GM23338 (cell line): ENCODE data around the gene KRTCAP2. TPM values are rescaled to one million over a fixed set of nuclear protein-coding genes. Genes with fewer than 3 reads are reported as not detected.

Source experiments
- ATAC-seq: fragments of 200-7000 bp; cut with Tn5 transposase; 3 replicates; pipeline ENCODE4 v1.9.1; 2020
- DNase-seq: peaks from one replicate; pipeline ENCODE4 v3.0.0-alpha.2; 2015; ENCODE audit warnings: low spot score
- H2AFZ ChIP-seq: fragments of 200-600 bp; sonication (generic); 2 replicates; pipeline ENCODE4 v1.8.0; 2016; ENCODE audit warnings: antibody characterized with exemption, mild to moderate bottlenecking, moderate library complexity
- H3F3A ChIP-seq: fragments of 200-600 bp; sonication (generic); replicated peaks from 2 replicates; pipeline ENCODE4 v1.8.0; 2017; ENCODE audit warnings: antibody characterized with exemption, mixed run types, low read depth
- H3K27ac ChIP-seq: fragments of 200-600 bp; sonication (generic); 2 replicates; pipeline ENCODE4 v1.6.1; 2016; ENCODE audit warnings: low read depth
- H3K27me3 ChIP-seq: fragments of 200-600 bp; sonication (generic); 2 replicates; pipeline ENCODE4 v1.8.0; 2016; ENCODE audit warnings: mild to moderate bottlenecking, mixed run types, moderate library complexity; ENCODE audit not compliant: insufficient read depth
- H3K36me3 ChIP-seq: fragments of 200-600 bp; sonication (generic); 2 replicates; pipeline ENCODE4 v1.8.0; 2016; ENCODE audit warnings: mild to moderate bottlenecking; ENCODE audit not compliant: insufficient read depth
- H3K4me1 ChIP-seq: fragments of 200-600 bp; sonication (generic); 2 replicates; pipeline ENCODE4 v1.8.0; 2016; ENCODE audit warnings: mild to moderate bottlenecking, moderate library complexity; ENCODE audit not compliant: insufficient read depth
- H3K4me2 ChIP-seq: fragments of 200-600 bp; sonication (generic); 2 replicates; pipeline ENCODE4 v1.7.1; 2017; ENCODE audit warnings: mixed run types
- H3K4me3 ChIP-seq: fragments of 200-600 bp; sonication (generic); 2 replicates; pipeline ENCODE4 v1.6.1; 2016; ENCODE audit warnings: mixed run types
- H3K79me2 ChIP-seq: fragments of 200-600 bp; sonication (generic); replicated peaks from 2 replicates; pipeline ENCODE4 v1.8.0; 2017; ENCODE audit warnings: mild to moderate bottlenecking; ENCODE audit not compliant: insufficient read depth
- H3K9me2 ChIP-seq: fragments of 200-600 bp; sonication (generic); 2 replicates; pipeline ENCODE4 v1.8.0; 2017; ENCODE audit not compliant: insufficient read depth
- H4K20me1 ChIP-seq: fragments of 200-600 bp; sonication (generic); replicated peaks from 2 replicates; pipeline ENCODE4 v1.8.0; 2017; ENCODE audit warnings: mild to moderate bottlenecking; ENCODE audit not compliant: insufficient read depth
- H3K27ac Mint-ChIP-seq: 2 replicates; pipeline ENCODE4 v1.8.0; 2020; ENCODE audit warnings: inconsistent platforms, mild to moderate bottlenecking, moderate library complexity, mixed read lengths
- H3K27me3 Mint-ChIP-seq: 3 replicates; pipeline ENCODE4 v1.8.0; 2022; ENCODE audit warnings: low read depth, mild to moderate bottlenecking, moderate library complexity, mixed read lengths, inconsistent platforms; ENCODE audit not compliant: insufficient read depth, poor library complexity
- H3K36me3 Mint-ChIP-seq: 3 replicates; pipeline ENCODE4 v1.8.0; 2021; ENCODE audit warnings: low read depth, mild to moderate bottlenecking, inconsistent platforms, moderate library complexity, mixed read lengths
- H3K4me1 Mint-ChIP-seq: 3 replicates; pipeline ENCODE4 v1.8.0; 2020; ENCODE audit warnings: mild to moderate bottlenecking, inconsistent platforms, mixed read lengths
- H3K4me3 Mint-ChIP-seq: 3 replicates; pipeline ENCODE4 v1.8.0; 2021; ENCODE audit warnings: moderate library complexity, mild to moderate bottlenecking, inconsistent platforms, mixed read lengths
- H3K9me3 Mint-ChIP-seq: 3 replicates; pipeline ENCODE4 v1.8.0; 2020; ENCODE audit warnings: moderate library complexity, mild to moderate bottlenecking, inconsistent platforms, mixed read lengths
- CREB1 ChIP-seq: fragments of 250-450 bp; sonication (Bioruptor Pico); IDR thresholded peaks from 2 replicates; pipeline ENCODE4 v1.5.0; 2020; ENCODE audit warnings: low read depth, mild to moderate bottlenecking, moderate library complexity
- EZH2 ChIP-seq: fragments of 200-600 bp; sonication (generic); IDR thresholded peaks from one replicate; pipeline ENCODE4 v1.8.0; 2017; ENCODE audit warnings: antibody characterized with exemption, mild to moderate bottlenecking, low read depth; ENCODE audit not compliant: unreplicated experiment
- EZH2phosphoT487 ChIP-seq: fragments of 200-600 bp; sonication (generic); IDR thresholded peaks from one replicate; pipeline ENCODE4 v1.8.1; 2018; ENCODE audit warnings: antibody characterized with exemption; ENCODE audit not compliant: unreplicated experiment
- JUNB ChIP-seq: IDR thresholded peaks from one replicate; pipeline ENCODE4 v1.6.1; 2016; ENCODE audit warnings: antibody characterized with exemption; ENCODE audit not compliant: unreplicated experiment
- NANOG ChIP-seq: IDR thresholded peaks from 2 replicates; pipeline ENCODE4 v1.6.1; 2016; ENCODE audit warnings: antibody characterized with exemption, borderline replicate concordance
- POLR2AphosphoS5 ChIP-seq: IDR thresholded peaks from 2 replicates; pipeline ENCODE4 v1.6.1; 2016; ENCODE audit warnings: antibody characterized with exemption, low read depth
- REST ChIP-seq: IDR thresholded peaks from one replicate; pipeline ENCODE4 v1.6.1; 2018; ENCODE audit warnings: antibody characterized with exemption; ENCODE audit not compliant: unreplicated experiment
- STAT1 ChIP-seq: IDR thresholded peaks from one replicate; pipeline ENCODE4 v1.6.1; 2016; ENCODE audit warnings: antibody characterized with exemption; ENCODE audit not compliant: unreplicated experiment
- ZNF114 ChIP-seq: fragments of 250-450 bp; sonication (Bioruptor Pico); IDR thresholded peaks from 2 replicates; pipeline ENCODE4 v1.5.0; 2020; ENCODE audit warnings: mild to moderate bottlenecking, moderate library complexity
- ZNF331 ChIP-seq: fragments of 250-450 bp; sonication (Bioruptor Pico); IDR thresholded peaks from 2 replicates; pipeline ENCODE4 v1.5.0; 2020; ENCODE audit warnings: low read depth, mild to moderate bottlenecking, moderate library complexity
- ZNF462 ChIP-seq: fragments of 250-450 bp; sonication (Bioruptor Pico); IDR thresholded peaks from 2 replicates; pipeline ENCODE4 v1.5.0; 2020; ENCODE audit warnings: mild to moderate bottlenecking, moderate library complexity
- polyA plus RNA-seq: library from polyadenylated mRNA; unstranded; fragments of >200 nt; fragmentation: Nextera tagmentation; extraction: Ambion mirVana; gene quantifications from 2 replicates; pipeline ENCODE4 v1.2.1, GENCODE V29; 2016
- total RNA-seq: library from RNA; depleted of rRNA; stranded (reverse); fragments of >200 nt; shearing (Covaris generic); gene quantifications from 2 replicates; pipeline ENCODE4 v1.2.3, GENCODE V29; 2014
- TF ChIP-seq, protein P1 (sequence below), 2 experiments: fragments of 200-600 bp in 1 of 2; sonication (generic) in 1 of 2; conservative IDR thresholded peaks; 2 replicates each; pipeline versions ENCODE4 v1.5.1 to v1.6.1; 2016 to 2017; ENCODE audit warnings: antibody characterized with exemption in 2 of 2, low read depth in 2 of 2, mild to moderate bottlenecking in 2 of 2, moderate library complexity in 1 of 2
- TF ChIP-seq, protein P2 (sequence below): IDR thresholded peaks from 2 replicates; pipeline ENCODE4 v1.6.1; 2016; ENCODE audit warnings: antibody characterized with exemption

KRTCAP2 gene
- total and polyA plus RNA-seq, 2 experiments from 2014 or later, result 106 to 579 TPM

DNA sequence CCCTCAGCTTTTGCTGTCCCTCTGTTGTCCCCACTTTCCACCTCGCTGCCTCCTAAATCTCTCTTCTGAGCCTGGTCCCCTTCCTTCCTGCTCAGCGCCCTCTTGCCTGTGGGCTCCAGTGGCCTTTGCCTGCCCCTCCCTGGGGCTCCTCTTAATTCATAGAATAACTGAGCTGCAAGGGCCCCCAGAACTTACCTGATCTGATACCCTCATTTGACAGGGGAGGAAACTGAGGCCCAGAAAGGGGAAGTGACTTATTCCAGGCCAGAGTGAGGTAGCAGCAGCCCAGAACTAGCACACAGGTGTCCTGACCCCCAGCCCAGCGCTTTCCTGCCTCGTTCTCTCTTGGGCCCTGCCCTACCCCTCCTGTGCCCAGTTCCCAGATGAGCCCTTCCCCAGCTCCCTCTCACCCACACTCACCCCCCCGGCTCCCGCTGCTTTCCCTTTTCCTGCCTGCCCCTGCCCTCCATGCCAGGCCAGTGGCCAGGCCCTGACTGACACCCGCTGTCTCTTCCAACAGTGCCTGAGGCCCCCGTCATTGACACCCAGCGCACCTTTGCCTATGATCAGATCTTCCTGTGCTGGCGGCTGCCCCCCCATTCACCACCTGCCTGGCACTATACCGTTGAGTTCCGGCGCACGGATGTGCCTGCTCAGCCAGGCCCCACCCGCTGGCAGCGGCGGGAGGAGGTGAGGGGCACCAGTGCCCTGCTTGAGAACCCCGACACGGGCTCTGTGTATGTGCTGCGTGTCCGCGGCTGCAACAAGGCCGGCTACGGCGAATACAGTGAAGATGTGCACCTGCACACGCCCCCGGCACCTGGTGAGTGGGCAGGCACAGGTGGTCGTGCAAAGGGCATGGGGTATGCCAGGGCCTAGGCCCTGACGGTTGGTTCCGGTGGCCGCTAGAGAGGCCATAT, 6.3 kb upstream of the KRTCAP2 start:
- H3K9me2 ChIP-seq, result no peaks in the 10 kb centered on the region
- H3K79me2 ChIP-seq, result 0 out of 2 replicates have a peak, but pooled peaks cover 3% of the 10 kb centered on the region
- H3K4me3 Mint-ChIP-seq, result no peak overlapping the region
- peaks cover 57% of the 10 kb centered on the region for H3K36me3 Mint-ChIP-seq
- DNase-seq, result no peak
- H3K27ac ChIP-seq, result no peak overlapping the region
- H3K27me3 ChIP-seq, result no peaks in the 10 kb centered on the region
- no peak overlapping the region for H3K4me3 ChIP-seq
- no peaks in the 10 kb centered on the region for H4K20me1 ChIP-seq
- no peak overlapping the region for H3K4me2 ChIP-seq
- H3K4me1 ChIP-seq, result peaks cover 10% of the 10 kb centered on the region; the same call in 1 of the 2 replicates
- no peak overlapping the region for H2AFZ ChIP-seq
- no peak for ATAC-seq
- no peaks in the 10 kb centered on the region; the same call in 2 of the 3 replicates for H3K9me3 Mint-ChIP-seq
- TF ChIP-seq JUNB (no peak), NANOG (no peak), ZNF114 (CRISPR knock-in tag) (no peak), POLR2AphosphoS5 (no peak), REST (no peak), EZH2 (no peak), CREB1 (no peak), EZH2phosphoT487 (no peak), ZNF331 (no peak), STAT1 (no peak), ZNF462 (CRISPR knock-in tag) (no peak)
- TF ChIP-seq, protein P1, sequence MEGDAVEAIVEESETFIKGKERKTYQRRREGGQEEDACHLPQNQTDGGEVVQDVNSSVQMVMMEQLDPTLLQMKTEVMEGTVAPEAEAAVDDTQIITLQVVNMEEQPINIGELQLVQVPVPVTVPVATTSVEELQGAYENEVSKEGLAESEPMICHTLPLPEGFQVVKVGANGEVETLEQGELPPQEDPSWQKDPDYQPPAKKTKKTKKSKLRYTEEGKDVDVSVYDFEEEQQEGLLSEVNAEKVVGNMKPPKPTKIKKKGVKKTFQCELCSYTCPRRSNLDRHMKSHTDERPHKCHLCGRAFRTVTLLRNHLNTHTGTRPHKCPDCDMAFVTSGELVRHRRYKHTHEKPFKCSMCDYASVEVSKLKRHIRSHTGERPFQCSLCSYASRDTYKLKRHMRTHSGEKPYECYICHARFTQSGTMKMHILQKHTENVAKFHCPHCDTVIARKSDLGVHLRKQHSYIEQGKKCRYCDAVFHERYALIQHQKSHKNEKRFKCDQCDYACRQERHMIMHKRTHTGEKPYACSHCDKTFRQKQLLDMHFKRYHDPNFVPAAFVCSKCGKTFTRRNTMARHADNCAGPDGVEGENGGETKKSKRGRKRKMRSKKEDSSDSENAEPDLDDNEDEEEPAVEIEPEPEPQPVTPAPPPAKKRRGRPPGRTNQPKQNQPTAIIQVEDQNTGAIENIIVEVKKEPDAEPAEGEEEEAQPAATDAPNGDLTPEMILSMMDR (conservative IDR thresholded peaks at IDR 0.05; ENCODE audit: low read depth in 2 of 2), result no peak
- TF ChIP-seq, protein P2, sequence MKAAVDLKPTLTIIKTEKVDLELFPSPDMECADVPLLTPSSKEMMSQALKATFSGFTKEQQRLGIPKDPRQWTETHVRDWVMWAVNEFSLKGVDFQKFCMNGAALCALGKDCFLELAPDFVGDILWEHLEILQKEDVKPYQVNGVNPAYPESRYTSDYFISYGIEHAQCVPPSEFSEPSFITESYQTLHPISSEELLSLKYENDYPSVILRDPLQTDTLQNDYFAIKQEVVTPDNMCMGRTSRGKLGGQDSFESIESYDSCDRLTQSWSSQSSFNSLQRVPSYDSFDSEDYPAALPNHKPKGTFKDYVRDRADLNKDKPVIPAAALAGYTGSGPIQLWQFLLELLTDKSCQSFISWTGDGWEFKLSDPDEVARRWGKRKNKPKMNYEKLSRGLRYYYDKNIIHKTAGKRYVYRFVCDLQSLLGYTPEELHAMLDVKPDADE, result no peak
- peaks cover 17% of the 10 kb centered on the region for H3K4me1 Mint-ChIP-seq
- H3K27ac Mint-ChIP-seq, result no peak overlapping the region
- H3F3A ChIP-seq, result peaks cover 7% of the 10 kb centered on the region; the same call in 1 of the 2 replicates
- H3K27me3 Mint-ChIP-seq, result peaks cover 4% of the 10 kb centered on the region
- H3K36me3 ChIP-seq, result peaks cover 20% of the 10 kb centered on the region; the same call in 1 of the 2 replicates
